ENCODE data around the gene MMP23B.
A peak's percentile ranks its signal among the peaks of the same experiment; 100 is the strongest.

The MMP23B gene

GRCh38 chr1:1613509-1614082 is 18.4 kb upstream of the MMP23B start:
- no peaks in the 10 kb centered on the region for H3K9me3 ChIP-seq (ENCODE audit: insufficient read depth, low read depth, low read length)
- H3F3A ChIP-seq (ENCODE audit: low read depth): no peaks in the 10 kb centered on the region
- H3K9me2 ChIP-seq (replicated peaks; ENCODE audit: low read depth, low read length): no peaks in the 10 kb centered on the region
- H3K36me3 ChIP-seq (ENCODE audit: insufficient read depth, low read length): no peaks in the 10 kb centered on the region
- H3K27me3 ChIP-seq (ENCODE audit: insufficient read depth, low read length, poor library complexity, severe bottlenecking): no peaks in the 10 kb centered on the region
- peak overlapping the region; percentile 94 for H3K4me3 ChIP-seq (ENCODE audit: low read length, poor library complexity, severe bottlenecking)
- no peak overlapping the region for H2AFZ ChIP-seq (ENCODE audit: low read length)
- H3K9ac ChIP-seq (ENCODE audit: low read depth, low read length, poor library complexity, severe bottlenecking): peak overlapping the region; percentile 99
- peaks cover 16% of the 10 kb centered on the region for H4K20me1 ChIP-seq (ENCODE audit: insufficient read depth, low read length, poor library complexity, severe bottlenecking)
- H3K79me2 ChIP-seq (ENCODE audit: insufficient read depth, low read length): peaks cover 25% of the 10 kb centered on the region
- TF ChIP-seq CTCF (conservative IDR thresholded peaks at IDR 0.05; ENCODE audit: low read length) (no peak), EZH2phosphoT487 (IDR thresholded peaks at IDR 0.05; ENCODE audit: borderline replicate concordance) (no peak)
- peaks cover 28% of the 10 kb centered on the region for H3K4me1 ChIP-seq (ENCODE audit: insufficient read depth, low read length, poor library complexity, severe bottlenecking)
- H3K4me2 ChIP-seq (ENCODE audit: low read depth, low read length, poor library complexity, severe bottlenecking): peak overlapping the region; percentile 95

- H3K79me2 ChIP-seq (ENCODE audit: insufficient read depth, low read length): peaks cover 25% of the 10 kb centered on the region
- H3K27me3 ChIP-seq (ENCODE audit: insufficient read depth, low read length, poor library complexity, severe bottlenecking): no peaks in the 10 kb centered on the region
- no peaks in the 10 kb centered on the region for H3K36me3 ChIP-seq (ENCODE audit: insufficient read depth, low read length)
- H3K4me2 ChIP-seq (ENCODE audit: low read depth, low read length, poor library complexity, severe bottlenecking): peak overlapping the region; percentile 95
- H3K9ac ChIP-seq (ENCODE audit: low read depth, low read length, poor library complexity, severe bottlenecking): peak overlapping the region; percentile 99
- H2AFZ ChIP-seq (ENCODE audit: low read length): 0 out of 2 replicates have a peak overlapping the region, but pooled peaks have one; percentile 17
- peaks cover 16% of the 10 kb centered on the region for H4K20me1 ChIP-seq (ENCODE audit: insufficient read depth, low read length, poor library complexity, severe bottlenecking)
- no peaks in the 10 kb centered on the region for H3K9me3 ChIP-seq (ENCODE audit: insufficient read depth, low read depth, low read length)
- no peaks in the 10 kb centered on the region for H3K9me2 ChIP-seq (replicated peaks; ENCODE audit: low read depth, low read length)
- peak overlapping the region; percentile 94 for H3K4me3 ChIP-seq (ENCODE audit: low read length, poor library complexity, severe bottlenecking)
- no peaks in the 10 kb centered on the region for H3F3A ChIP-seq (ENCODE audit: low read depth)
- TF ChIP-seq EZH2phosphoT487 (IDR thresholded peaks at IDR 0.05; ENCODE audit: borderline replicate concordance) (no peak), CTCF (conservative IDR thresholded peaks at IDR 0.05; ENCODE audit: low read length) (no peak)
- peaks cover 28% of the 10 kb centered on the region for H3K4me1 ChIP-seq (ENCODE audit: insufficient read depth, low read length, poor library complexity, severe bottlenecking)
Observed at GRCh38 chr1:1614204-1614953, 17.6 kb upstream of the MMP23B start.

- no peaks in the 10 kb centered on the region for H3F3A ChIP-seq (ENCODE audit: low read depth)
- peaks cover 16% of the 10 kb centered on the region for H4K20me1 ChIP-seq (ENCODE audit: insufficient read depth, low read length, poor library complexity, severe bottlenecking)
- no peaks in the 10 kb centered on the region for H3K9me3 ChIP-seq (ENCODE audit: insufficient read depth, low read depth, low read length)
- no peaks in the 10 kb centered on the region for H3K36me3 ChIP-seq (ENCODE audit: insufficient read depth, low read length)
- 0 out of 2 replicates have a peak overlapping the region, but pooled peaks have one; percentile 17 for H2AFZ ChIP-seq (ENCODE audit: low read length)
- H3K79me2 ChIP-seq (ENCODE audit: insufficient read depth, low read length): peaks cover 25% of the 10 kb centered on the region
- H3K9ac ChIP-seq (ENCODE audit: low read depth, low read length, poor library complexity, severe bottlenecking): peak overlapping the region; percentile 99
- peaks cover 28% of the 10 kb centered on the region for H3K4me1 ChIP-seq (ENCODE audit: insufficient read depth, low read length, poor library complexity, severe bottlenecking)
- H3K4me2 ChIP-seq (ENCODE audit: low read depth, low read length, poor library complexity, severe bottlenecking): peak overlapping the region; percentile 95
- no peak for TF ChIP-seq CTCF (conservative IDR thresholded peaks at IDR 0.05; ENCODE audit: low read length)
- no peak for TF ChIP-seq EZH2phosphoT487 (IDR thresholded peaks at IDR 0.05; ENCODE audit: borderline replicate concordance)
- no peaks in the 10 kb centered on the region for H3K27me3 ChIP-seq (ENCODE audit: insufficient read depth, low read length, poor library complexity, severe bottlenecking)
- no peaks in the 10 kb centered on the region for H3K9me2 ChIP-seq (replicated peaks; ENCODE audit: low read depth, low read length)
- H3K4me3 ChIP-seq (ENCODE audit: low read length, poor library complexity, severe bottlenecking): peak overlapping the region; percentile 94
Observed at GRCh38 chr1:1614954-1615255, 17.1 kb upstream of the MMP23B start.

Measured in Loucy (cell line).